ENCODE measurements around the gene CEP57L1. TPM values are rescaled to one million over a fixed set of nuclear protein-coding genes. Genes with fewer than 3 reads are reported as not detected.

The CEP57L1 gene
- polyA plus RNA-seq, 1 donor from 2014 or later: 19.7 TPM

DNA sequence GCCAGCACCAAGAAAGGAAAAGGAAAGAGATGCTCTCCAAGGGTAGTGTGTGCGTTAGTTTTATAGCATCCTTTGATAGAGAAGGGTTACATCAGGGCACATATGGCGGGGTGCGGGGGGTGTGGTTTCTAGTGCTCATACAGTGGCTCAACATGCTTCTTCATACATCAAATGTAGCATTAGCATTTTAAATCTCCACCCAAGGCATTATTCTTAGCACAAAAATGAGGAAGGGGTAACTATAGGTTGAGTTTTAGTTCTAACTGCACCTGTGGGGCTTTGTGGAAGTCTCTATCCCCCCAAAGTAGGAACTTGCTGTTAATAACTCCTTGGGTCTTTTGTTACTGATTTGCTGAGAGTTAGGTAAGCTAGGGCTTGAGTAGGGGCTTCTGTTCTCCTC is 89.3 kb downstream of the CEP57L1 start:
- no peaks in the 10 kb centered on the region for H3K9me2 ChIP-seq (ENCODE audit: insufficient read depth, low read length)
- no peaks in the 10 kb centered on the region for H3K36me3 ChIP-seq (ENCODE audit: insufficient read depth, low read length)
- no peak overlapping the region for H3K27ac ChIP-seq (ENCODE audit: low read length)
- no peaks in the 10 kb centered on the region for H3F3A ChIP-seq (ENCODE audit: insufficient read depth, low read length, poor library complexity, severe bottlenecking)
- TF ChIP-seq, protein P1, sequence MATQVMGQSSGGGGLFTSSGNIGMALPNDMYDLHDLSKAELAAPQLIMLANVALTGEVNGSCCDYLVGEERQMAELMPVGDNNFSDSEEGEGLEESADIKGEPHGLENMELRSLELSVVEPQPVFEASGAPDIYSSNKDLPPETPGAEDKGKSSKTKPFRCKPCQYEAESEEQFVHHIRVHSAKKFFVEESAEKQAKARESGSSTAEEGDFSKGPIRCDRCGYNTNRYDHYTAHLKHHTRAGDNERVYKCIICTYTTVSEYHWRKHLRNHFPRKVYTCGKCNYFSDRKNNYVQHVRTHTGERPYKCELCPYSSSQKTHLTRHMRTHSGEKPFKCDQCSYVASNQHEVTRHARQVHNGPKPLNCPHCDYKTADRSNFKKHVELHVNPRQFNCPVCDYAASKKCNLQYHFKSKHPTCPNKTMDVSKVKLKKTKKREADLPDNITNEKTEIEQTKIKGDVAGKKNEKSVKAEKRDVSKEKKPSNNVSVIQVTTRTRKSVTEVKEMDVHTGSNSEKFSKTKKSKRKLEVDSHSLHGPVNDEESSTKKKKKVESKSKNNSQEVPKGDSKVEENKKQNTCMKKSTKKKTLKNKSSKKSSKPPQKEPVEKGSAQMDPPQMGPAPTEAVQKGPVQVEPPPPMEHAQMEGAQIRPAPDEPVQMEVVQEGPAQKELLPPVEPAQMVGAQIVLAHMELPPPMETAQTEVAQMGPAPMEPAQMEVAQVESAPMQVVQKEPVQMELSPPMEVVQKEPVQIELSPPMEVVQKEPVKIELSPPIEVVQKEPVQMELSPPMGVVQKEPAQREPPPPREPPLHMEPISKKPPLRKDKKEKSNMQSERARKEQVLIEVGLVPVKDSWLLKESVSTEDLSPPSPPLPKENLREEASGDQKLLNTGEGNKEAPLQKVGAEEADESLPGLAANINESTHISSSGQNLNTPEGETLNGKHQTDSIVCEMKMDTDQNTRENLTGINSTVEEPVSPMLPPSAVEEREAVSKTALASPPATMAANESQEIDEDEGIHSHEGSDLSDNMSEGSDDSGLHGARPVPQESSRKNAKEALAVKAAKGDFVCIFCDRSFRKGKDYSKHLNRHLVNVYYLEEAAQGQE (IDR thresholded peaks at IDR 0.05; ENCODE audit: borderline replicate concordance): no peak
- TF ChIP-seq TAF1 (IDR thresholded peaks at IDR 0.05; ENCODE audit: low read depth): no peak
- TF ChIP-seq EZH2 (IDR thresholded peaks at IDR 0.05; ENCODE audit: borderline replicate concordance, insufficient read depth, low read length, poor library complexity, severe bottlenecking): no peak
- TF ChIP-seq SMC3 (conservative IDR thresholded peaks at IDR 0.05; ENCODE audit: poor library complexity): no peak
- no peak for TF ChIP-seq POLR2AphosphoS5 (IDR thresholded peaks at IDR 0.05)
- TF ChIP-seq RAD21 (conservative IDR thresholded peaks at IDR 0.05): no peak
- TF ChIP-seq, protein P2, sequence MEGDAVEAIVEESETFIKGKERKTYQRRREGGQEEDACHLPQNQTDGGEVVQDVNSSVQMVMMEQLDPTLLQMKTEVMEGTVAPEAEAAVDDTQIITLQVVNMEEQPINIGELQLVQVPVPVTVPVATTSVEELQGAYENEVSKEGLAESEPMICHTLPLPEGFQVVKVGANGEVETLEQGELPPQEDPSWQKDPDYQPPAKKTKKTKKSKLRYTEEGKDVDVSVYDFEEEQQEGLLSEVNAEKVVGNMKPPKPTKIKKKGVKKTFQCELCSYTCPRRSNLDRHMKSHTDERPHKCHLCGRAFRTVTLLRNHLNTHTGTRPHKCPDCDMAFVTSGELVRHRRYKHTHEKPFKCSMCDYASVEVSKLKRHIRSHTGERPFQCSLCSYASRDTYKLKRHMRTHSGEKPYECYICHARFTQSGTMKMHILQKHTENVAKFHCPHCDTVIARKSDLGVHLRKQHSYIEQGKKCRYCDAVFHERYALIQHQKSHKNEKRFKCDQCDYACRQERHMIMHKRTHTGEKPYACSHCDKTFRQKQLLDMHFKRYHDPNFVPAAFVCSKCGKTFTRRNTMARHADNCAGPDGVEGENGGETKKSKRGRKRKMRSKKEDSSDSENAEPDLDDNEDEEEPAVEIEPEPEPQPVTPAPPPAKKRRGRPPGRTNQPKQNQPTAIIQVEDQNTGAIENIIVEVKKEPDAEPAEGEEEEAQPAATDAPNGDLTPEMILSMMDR (IDR thresholded peaks at IDR 0.05; ENCODE audit: poor library complexity, severe bottlenecking): no peak
- no peak for TF ChIP-seq EP300 (conservative IDR thresholded peaks at IDR 0.05; ENCODE audit: poor library complexity, severe bottlenecking)
- TF ChIP-seq MXI1 (conservative IDR thresholded peaks at IDR 0.05; ENCODE audit: poor library complexity, severe bottlenecking): no peak
- H4K20me1 ChIP-seq (ENCODE audit: insufficient read depth): no peaks in the 10 kb centered on the region
- H3K79me2 ChIP-seq (replicated peaks; ENCODE audit: insufficient read depth, low read length): no peaks in the 10 kb centered on the region
- H3K4me2 ChIP-seq (ENCODE audit: low read length): no peak overlapping the region
- H3K4me3 ChIP-seq (ENCODE audit: low read length): no peak overlapping the region
- no peak overlapping the region for H2AFZ ChIP-seq (ENCODE audit: low read depth, low read length)
- no peaks in the 10 kb centered on the region for H3K27me3 ChIP-seq (ENCODE audit: insufficient read depth, low read depth, low read length)
- H3K9ac ChIP-seq (ENCODE audit: low read length): no peak overlapping the region
- H3K9me3 ChIP-seq (ENCODE audit: low read length): no peaks in the 10 kb centered on the region

DNA sequence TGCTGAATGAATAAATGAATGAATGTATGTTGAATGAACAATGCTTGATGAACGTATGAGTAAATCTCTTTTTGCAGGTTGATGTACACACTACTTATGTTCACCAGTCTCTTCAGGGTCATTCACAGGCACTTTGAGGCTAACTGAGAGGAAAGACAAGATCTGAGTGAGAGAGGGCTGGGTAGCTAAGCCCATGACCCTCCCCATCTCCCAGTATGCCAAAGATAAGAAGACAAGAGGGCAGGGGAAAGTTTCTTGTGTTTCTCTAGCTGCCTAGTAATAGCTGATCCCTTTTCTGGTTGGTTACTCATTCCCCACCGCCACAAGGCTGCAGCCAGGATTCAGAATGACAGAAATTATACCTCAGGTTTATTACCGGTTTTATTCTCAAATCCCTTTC is 90.7 kb downstream of the CEP57L1 start:
- H3K9me3 ChIP-seq (ENCODE audit: low read length): no peaks in the 10 kb centered on the region
- TF ChIP-seq TAF1 (IDR thresholded peaks at IDR 0.05; ENCODE audit: low read depth) (no peak), POLR2AphosphoS5 (IDR thresholded peaks at IDR 0.05) (no peak), EP300 (conservative IDR thresholded peaks at IDR 0.05; ENCODE audit: poor library complexity, severe bottlenecking) (no peak), MXI1 (conservative IDR thresholded peaks at IDR 0.05; ENCODE audit: poor library complexity, severe bottlenecking) (no peak), RAD21 (conservative IDR thresholded peaks at IDR 0.05) (no peak), EZH2 (IDR thresholded peaks at IDR 0.05; ENCODE audit: borderline replicate concordance, insufficient read depth, low read length, poor library complexity, severe bottlenecking) (no peak), SMC3 (conservative IDR thresholded peaks at IDR 0.05; ENCODE audit: poor library complexity) (no peak)
- TF ChIP-seq, protein P1 (IDR thresholded peaks at IDR 0.05; ENCODE audit: borderline replicate concordance): no peak
- TF ChIP-seq, protein P2 (IDR thresholded peaks at IDR 0.05; ENCODE audit: poor library complexity, severe bottlenecking): no peak
- H3K9ac ChIP-seq (ENCODE audit: low read length): no peak overlapping the region
- no peak overlapping the region for H2AFZ ChIP-seq (ENCODE audit: low read depth, low read length)
- H3K36me3 ChIP-seq (ENCODE audit: insufficient read depth, low read length): no peaks in the 10 kb centered on the region
- H3K9me2 ChIP-seq (ENCODE audit: insufficient read depth, low read length): no peaks in the 10 kb centered on the region
- no peaks in the 10 kb centered on the region for H4K20me1 ChIP-seq (ENCODE audit: insufficient read depth)
- H3F3A ChIP-seq (ENCODE audit: insufficient read depth, low read length, poor library complexity, severe bottlenecking): no peaks in the 10 kb centered on the region
- no peak overlapping the region for H3K4me2 ChIP-seq (ENCODE audit: low read length)
- H3K27ac ChIP-seq (ENCODE audit: low read length): no peak overlapping the region
- H3K79me2 ChIP-seq (replicated peaks; ENCODE audit: insufficient read depth, low read length): no peaks in the 10 kb centered on the region
- no peak overlapping the region for H3K4me3 ChIP-seq (ENCODE audit: low read length)
- H3K27me3 ChIP-seq (ENCODE audit: insufficient read depth, low read depth, low read length): no peaks in the 10 kb centered on the region
